OCI-LY7 (cell line): ENCODE data around the gene DTYMK. TPM values are rescaled to one million over a fixed set of nuclear protein-coding genes. Genes with fewer than 3 reads are reported as not detected.

Experiments
- BruUV-seq: library from RNA; stranded (reverse); fragments of 400-500 nt; replicated peaks from 2 replicates; lab custom pipeline; 2021; lab: Mats Ljungman, UMichigan
- CTCF ChIA-PET: fragments of 300-600 bp; sonication (Branson Sonifier 250); formaldehyde crosslinking; loops from one replicate; lab custom pipeline; 2022; ENCODE audit warnings: antibody characterized with exemption; ENCODE audit not compliant: unreplicated experiment; lab: Charles Lee
- POLR2A ChIA-PET: fragments of 300-600 bp; sonication (Branson Sonifier 250); formaldehyde crosslinking; loops from one replicate; lab custom pipeline; 2022; ENCODE audit warnings: antibody characterized with exemption; lab: Charles Lee
- DNase-seq: peaks from one replicate; pipeline ENCODE4 v3.0.0-alpha.2; 2015; ENCODE audit warnings: low spot score
- H2AFZ ChIP-seq: fragments of 200-600 bp; sonication (generic), shearing (Covaris generic); 2 replicates; pipeline ENCODE4 v1.6.1; 2014; ENCODE audit warnings: mild to moderate bottlenecking, antibody characterized with exemption, low read length, moderate library complexity
- H3K27ac ChIP-seq: fragments of 200-600 bp; sonication (generic); 2 replicates; pipeline ENCODE4 v1.5.1; 2014; ENCODE audit warnings: mixed run types, low read depth, mild to moderate bottlenecking, moderate library complexity, low read length, inconsistent platforms; ENCODE audit not compliant: poor library complexity, severe bottlenecking
- H3K36me3 ChIP-seq: fragments of 200-600 bp; sonication (generic); 2 replicates; pipeline ENCODE4 v1.6.1; 2014; ENCODE audit warnings: mild to moderate bottlenecking, antibody characterized with exemption, low read length, moderate library complexity, mixed read lengths; ENCODE audit not compliant: insufficient read depth
- H3K4me1 ChIP-seq: fragments of 200-600 bp; sonication (generic); 2 replicates; pipeline ENCODE4 v1.5.1; 2014; ENCODE audit warnings: mild to moderate bottlenecking, low read length; ENCODE audit not compliant: insufficient read depth, poor library complexity, severe bottlenecking
- H3K4me2 ChIP-seq: fragments of 200-600 bp; sonication (generic); 2 replicates; pipeline ENCODE4 v1.6.1; 2014; ENCODE audit warnings: mild to moderate bottlenecking, low read length
- H3K4me3 ChIP-seq: fragments of 200-600 bp; sonication (generic); 2 replicates; pipeline ENCODE4 v1.5.1; 2014; ENCODE audit warnings: mild to moderate bottlenecking, low read depth, low read length; ENCODE audit not compliant: poor library complexity, severe bottlenecking
- H3K79me2 ChIP-seq: fragments of 200-600 bp; sonication (generic); 2 replicates; pipeline ENCODE4 v1.6.1; 2016; ENCODE audit warnings: low read depth, mild to moderate bottlenecking, low read length, moderate library complexity, mixed read lengths; ENCODE audit not compliant: insufficient read depth
- H3K9me2 ChIP-seq: fragments of 200-600 bp; sonication (generic); 2 replicates; pipeline ENCODE4 v1.6.1; 2016; ENCODE audit warnings: mild to moderate bottlenecking, low read length, mixed read lengths; ENCODE audit not compliant: insufficient read depth
- H3K9me3 ChIP-seq: fragments of 200-600 bp; sonication (generic); 2 replicates; pipeline ENCODE4 v1.6.1; 2014; ENCODE audit warnings: mild to moderate bottlenecking, mixed run types, low read length, mixed read lengths
- H4K20me1 ChIP-seq: fragments of 200-600 bp; sonication (generic); 2 replicates; pipeline ENCODE4 v1.6.1; 2014; ENCODE audit warnings: mild to moderate bottlenecking, antibody characterized with exemption, low read length, moderate library complexity, mixed read lengths; ENCODE audit not compliant: insufficient read depth
- EZH2phosphoT487 ChIP-seq: fragments of 200-600 bp; sonication (generic); IDR thresholded peaks from 2 replicates; pipeline ENCODE4 v1.6.1; 2018; ENCODE audit warnings: low read depth, borderline replicate concordance, mild to moderate bottlenecking, mixed run types, antibody characterized with exemption, low read length, moderate library complexity, mixed read lengths
- intact Hi-C: fragments of 100-400 bp; cut with micrococcal nuclease; formaldehyde crosslinking; loops from one replicate; pipeline ENCODE4 v1.10.0; 2022; ENCODE audit not compliant: unreplicated experiment
- total RNA-seq, 2 experiments: library from RNA; depleted of rRNA in 1 of 2; stranded (reverse); fragments of >200 nt in 1 of 2; shearing (Covaris generic) in 1 of 2; gene quantifications; 2 replicates each; pipeline ENCODE4 v1.2.3, GENCODE V29; 2014 to 2022
- TF ChIP-seq, protein P1 (sequence below): fragments of 200-600 bp; sonication (generic); conservative IDR thresholded peaks from 2 replicates; pipeline ENCODE4 v1.5.1; 2014; ENCODE audit warnings: mild to moderate bottlenecking, antibody characterized with exemption, low read length, moderate library complexity, mixed read lengths

Gene DTYMK
- total RNA-seq, 2 experiments from 2014 or later: 118 to 129 TPM

DNA sequence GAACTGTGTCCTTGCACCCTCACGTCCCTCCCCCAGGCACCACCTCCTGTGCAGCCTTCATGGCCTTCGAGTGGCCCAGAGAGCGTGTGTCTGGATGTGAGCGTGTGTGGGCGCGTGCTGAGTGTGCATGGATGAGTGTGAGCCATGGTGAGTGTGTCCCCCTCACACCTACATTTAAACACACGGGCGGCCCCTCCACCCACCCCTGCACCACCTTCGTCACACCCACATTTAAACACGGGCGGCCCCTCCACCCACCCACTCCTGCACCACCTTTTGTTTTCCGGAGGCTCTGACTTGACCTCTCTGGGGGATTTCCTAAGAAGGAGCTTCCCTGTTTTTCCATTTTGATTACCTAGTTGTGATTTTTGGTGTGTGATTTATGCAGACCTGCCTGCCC lies 17.8 kb downstream of the DTYMK start:
- peaks cover 57% of the 10 kb centered on the region for H3K36me3 ChIP-seq
- DNase-seq: no peak
- intact Hi-C loops: no loop called here
- no peak overlapping the region for H2AFZ ChIP-seq
- H3K4me1 ChIP-seq: no peaks in the 10 kb centered on the region
- H3K4me2 ChIP-seq: no peak overlapping the region
- no peak overlapping the region for H3K27ac ChIP-seq
- BruUV-seq: no TSS peak
- no peaks in the 10 kb centered on the region for H3K79me2 ChIP-seq
- ChIA-PET CTCF (no interaction called here), POLR2A (no interaction called here)
- no peaks in the 10 kb centered on the region for H3K9me2 ChIP-seq
- TF ChIP-seq EZH2phosphoT487: no peak
- TF ChIP-seq, protein P1, sequence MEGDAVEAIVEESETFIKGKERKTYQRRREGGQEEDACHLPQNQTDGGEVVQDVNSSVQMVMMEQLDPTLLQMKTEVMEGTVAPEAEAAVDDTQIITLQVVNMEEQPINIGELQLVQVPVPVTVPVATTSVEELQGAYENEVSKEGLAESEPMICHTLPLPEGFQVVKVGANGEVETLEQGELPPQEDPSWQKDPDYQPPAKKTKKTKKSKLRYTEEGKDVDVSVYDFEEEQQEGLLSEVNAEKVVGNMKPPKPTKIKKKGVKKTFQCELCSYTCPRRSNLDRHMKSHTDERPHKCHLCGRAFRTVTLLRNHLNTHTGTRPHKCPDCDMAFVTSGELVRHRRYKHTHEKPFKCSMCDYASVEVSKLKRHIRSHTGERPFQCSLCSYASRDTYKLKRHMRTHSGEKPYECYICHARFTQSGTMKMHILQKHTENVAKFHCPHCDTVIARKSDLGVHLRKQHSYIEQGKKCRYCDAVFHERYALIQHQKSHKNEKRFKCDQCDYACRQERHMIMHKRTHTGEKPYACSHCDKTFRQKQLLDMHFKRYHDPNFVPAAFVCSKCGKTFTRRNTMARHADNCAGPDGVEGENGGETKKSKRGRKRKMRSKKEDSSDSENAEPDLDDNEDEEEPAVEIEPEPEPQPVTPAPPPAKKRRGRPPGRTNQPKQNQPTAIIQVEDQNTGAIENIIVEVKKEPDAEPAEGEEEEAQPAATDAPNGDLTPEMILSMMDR: no peak
- H4K20me1 ChIP-seq: no peaks in the 10 kb centered on the region
- H3K4me3 ChIP-seq: no peak overlapping the region
- no peaks in the 10 kb centered on the region for H3K9me3 ChIP-seq

DNA sequence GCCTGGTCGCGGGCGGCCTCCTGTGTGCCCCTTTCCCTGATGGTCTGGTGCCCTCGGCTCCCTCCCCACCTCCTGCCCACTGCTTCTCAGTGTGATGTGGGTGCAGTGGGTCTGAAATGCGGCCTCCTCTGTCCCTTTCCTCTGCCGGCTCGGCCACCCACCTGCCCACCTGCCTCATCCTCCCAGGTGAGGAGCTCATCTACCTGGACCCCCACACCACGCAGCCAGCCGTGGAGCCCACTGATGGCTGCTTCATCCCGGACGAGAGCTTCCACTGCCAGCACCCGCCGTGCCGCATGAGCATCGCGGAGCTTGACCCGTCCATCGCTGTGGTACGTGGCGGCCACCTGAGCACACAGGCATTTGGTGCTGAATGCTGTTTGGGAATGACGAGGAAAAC lies 18.3 kb downstream of the DTYMK start:
- Histone ChIP-seq H3K9me2 (no peaks in the 10 kb centered on the region), H3K27ac (no peak overlapping the region), H2AFZ (no peak overlapping the region), H3K4me3 (no peak overlapping the region), H3K79me2 (no peaks in the 10 kb centered on the region), H3K4me2 (no peak overlapping the region), H4K20me1 (no peaks in the 10 kb centered on the region), H3K9me3 (no peaks in the 10 kb centered on the region), H3K36me3 (peaks cover 52% of the 10 kb centered on the region), H3K4me1 (no peaks in the 10 kb centered on the region)
- TF ChIP-seq, protein P1: no peak
- TF ChIP-seq EZH2phosphoT487: no peak
- ChIA-PET POLR2A (no interaction called here), CTCF (no interaction called here)
- BruUV-seq: no TSS peak
- DNase-seq: no peak
- intact Hi-C loops: no loop called here

DNA sequence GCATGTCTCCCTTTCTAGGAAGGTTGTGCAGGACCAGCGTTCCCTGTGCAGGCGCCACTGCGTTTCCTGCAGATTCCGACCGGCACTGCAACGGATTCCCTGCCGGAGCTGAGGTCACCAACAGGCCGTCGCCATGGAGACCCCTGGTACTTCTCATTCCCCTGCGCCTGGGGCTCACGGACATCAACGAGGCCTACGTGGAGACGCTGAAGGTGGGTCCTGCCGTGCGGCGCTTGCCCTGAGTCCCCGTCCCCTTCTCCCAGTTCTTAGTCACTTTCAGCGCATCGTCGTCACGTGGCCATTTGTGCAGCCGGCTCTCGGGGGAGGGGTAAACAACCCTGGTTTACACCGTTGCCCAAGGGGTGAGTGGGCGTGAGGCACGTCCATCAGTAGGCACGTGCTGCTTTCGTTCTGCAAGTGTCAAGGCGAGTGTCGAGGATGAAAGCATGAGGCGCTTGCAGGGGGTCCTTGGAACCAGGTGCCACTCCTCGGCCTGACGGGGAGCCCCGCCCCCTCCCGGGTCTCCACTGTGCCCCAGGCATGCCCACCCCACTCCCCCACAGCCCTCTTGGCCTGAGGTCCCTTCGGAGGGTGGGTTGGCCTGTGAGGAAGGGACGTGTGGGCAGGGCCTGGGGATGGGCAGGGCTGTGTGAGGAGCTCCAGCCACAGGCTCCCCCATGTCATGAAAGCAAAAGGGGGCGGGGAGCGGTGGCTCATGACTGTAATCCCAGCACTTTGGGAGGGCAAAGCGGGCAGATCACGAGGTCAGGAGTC lies 19.8 kb downstream of the DTYMK start:
- ChIA-PET POLR2A (no interaction called here), CTCF (no interaction called here)
- intact Hi-C loops: no loop called here
- no peak overlapping the region for H2AFZ ChIP-seq
- no TSS peak for BruUV-seq
- no peak overlapping the region for H3K4me2 ChIP-seq
- H4K20me1 ChIP-seq: no peaks in the 10 kb centered on the region
- TF ChIP-seq EZH2phosphoT487: no peak
- TF ChIP-seq, protein P1: no peak
- H3K36me3 ChIP-seq: peaks cover 45% of the 10 kb centered on the region
- no peak overlapping the region for H3K27ac ChIP-seq
- no peaks in the 10 kb centered on the region for H3K9me2 ChIP-seq
- DNase-seq: no peak
- H3K4me1 ChIP-seq: no peaks in the 10 kb centered on the region
- H3K4me3 ChIP-seq: no peak overlapping the region
- H3K79me2 ChIP-seq: no peaks in the 10 kb centered on the region
- H3K9me3 ChIP-seq: no peaks in the 10 kb centered on the region
